Measurements from ENCODE around the gene ZSWIM8. TPM values are rescaled to one million over a fixed set of nuclear protein-coding genes. Genes with fewer than 3 reads are reported as not detected.
A peak's percentile ranks its signal among the peaks of the same experiment; 100 is the strongest.
"Not testable (repeated sequence)": the region's sequence is repeated elsewhere in the genome, so short reads cannot be mapped to it uniquely, and the experiment has no call there.

ZSWIM8 gene
- total RNA-seq, 4 donors from 2014 or later, result 63.2 to 128 (median 79.3) TPM

GRCh38 chr10:73781879-73782748 is 3.3 kb upstream of the ZSWIM8 start, which contains the start of gene CHCHD1:
CHCHD1 (plus strand) TSS chr10:73782048; CDS start chr10:73782076, 28 bp downstream.
- peak; percentile 61 for ATAC-seq (ENCODE audit: low FRiP score)
- TF ChIP-seq CTCF (IDR thresholded peaks at IDR 0.05), result no peak
- peak; percentile 85 for DNase-seq (ENCODE audit: low spot score)

- DNase-seq (ENCODE audit: low spot score), result no peak
- ATAC-seq (ENCODE audit: low FRiP score), result no peak
- no peak for TF ChIP-seq CTCF (IDR thresholded peaks at IDR 0.05)
Measured at GRCh38 chr10:73782749-73783085, 2.7 kb upstream of the ZSWIM8 start.

- DNase-seq (ENCODE audit: low spot score) (no peak), ATAC-seq (ENCODE audit: low FRiP score) (no peak)
- no peak for TF ChIP-seq CTCF (IDR thresholded peaks at IDR 0.05)
Measured at GRCh38 chr10:73785721-73786511, 510 bp downstream of the ZSWIM8 start.

GRCh38 chr10:73786512-73786885 is 1.1 kb downstream of the ZSWIM8 start:
- ATAC-seq (ENCODE audit: low FRiP score) (no peak), DNase-seq (ENCODE audit: low spot score) (no peak)
- no peak for TF ChIP-seq CTCF (IDR thresholded peaks at IDR 0.05)

DNA sequence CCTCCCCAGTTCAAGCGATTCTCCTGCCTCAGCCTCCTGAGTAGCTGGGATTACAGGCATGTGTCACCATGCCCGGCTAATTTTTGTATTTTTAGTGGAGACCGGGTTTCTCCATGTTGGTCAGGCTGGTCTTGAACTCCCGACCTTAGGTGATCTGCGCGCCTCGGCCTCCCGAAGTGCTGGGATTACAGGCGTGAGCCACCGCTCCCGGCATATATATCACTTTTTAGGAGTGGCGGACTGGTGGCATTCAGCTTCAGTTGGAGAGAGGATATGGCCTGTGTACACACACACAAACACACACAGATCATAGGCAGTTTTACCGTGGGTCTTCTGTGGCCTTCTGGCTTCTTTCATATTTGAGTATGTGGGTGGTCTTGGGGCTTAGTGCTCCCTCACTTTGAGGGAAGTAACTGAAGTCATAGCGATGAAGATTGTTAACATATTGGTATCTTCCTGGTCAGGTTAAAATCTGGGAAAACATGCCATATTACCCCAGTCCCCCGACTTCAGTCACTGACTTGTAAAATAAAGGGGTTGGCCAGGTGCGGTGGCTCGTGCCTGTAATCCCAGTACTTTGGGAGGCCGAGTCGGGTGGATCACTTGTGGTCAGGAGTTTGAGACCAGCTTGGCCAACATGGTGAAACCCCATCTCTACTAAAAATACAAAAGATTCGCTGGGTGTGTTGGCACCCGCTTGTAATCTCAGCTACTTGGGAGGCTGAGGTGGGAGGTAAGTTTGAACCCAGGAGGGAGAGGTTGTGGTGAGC is 1.8 kb downstream of the ZSWIM8 start:
- not testable (repeated sequence) for DNase-seq (ENCODE audit: low spot score); ATAC-seq (ENCODE audit: low FRiP score)

DNA sequence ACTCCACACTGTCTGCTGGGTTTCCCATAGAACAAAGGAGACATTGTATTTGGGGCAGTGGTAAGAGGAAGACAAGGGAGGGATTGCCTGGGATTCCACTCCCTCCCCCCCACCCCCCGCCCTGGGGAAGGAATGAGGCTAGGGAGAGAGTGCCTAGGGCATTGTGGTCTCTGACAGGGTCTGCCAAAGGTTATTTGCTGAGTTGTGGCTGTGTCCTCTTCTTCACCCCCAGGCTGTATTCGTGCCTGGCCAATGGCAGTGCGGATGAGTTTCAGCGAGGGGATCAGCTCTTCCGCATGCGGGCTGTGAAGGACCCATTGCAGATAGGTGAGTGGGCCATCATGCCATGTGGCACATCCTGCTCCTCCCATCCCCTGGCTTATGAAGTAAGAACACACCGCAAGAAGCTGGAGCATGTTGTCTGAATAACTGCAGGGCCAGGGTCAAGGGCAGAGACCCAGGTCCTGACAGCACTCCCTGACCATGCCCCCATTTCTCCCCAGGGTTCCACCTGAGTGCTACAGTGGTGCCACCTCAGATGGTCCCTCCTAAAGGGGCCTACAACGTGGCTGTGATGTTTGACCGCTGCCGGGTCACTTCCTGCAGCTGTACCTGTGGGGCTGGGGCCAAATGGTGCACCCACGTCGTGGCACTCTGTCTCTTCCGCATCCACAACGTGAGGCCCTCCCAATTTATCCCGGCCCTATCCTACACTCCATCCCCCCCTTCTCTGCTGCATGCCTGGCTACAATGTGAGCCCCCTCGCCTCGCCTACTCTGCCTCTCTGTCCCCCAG is 3.7 kb downstream of the ZSWIM8 start:
- no peak for TF ChIP-seq CTCF (IDR thresholded peaks at IDR 0.05)
- ATAC-seq (ENCODE audit: low FRiP score) (no peak), DNase-seq (ENCODE audit: low spot score) (no peak)
